ENCODE results near the gene PLIN5.

The PLIN5 gene

GRCh38 chr19:4503825-4504170 lies 31.2 kb downstream of the PLIN5 start:
- DNase-seq = no peak

GRCh38 chr19:4503132-4503824 lies 31.7 kb downstream of the PLIN5 start:
- DNase-seq = no peak

GRCh38 chr19:4502282-4503131 lies 32.5 kb downstream of the PLIN5 start:
- no peak for DNase-seq

- DNase-seq = no peak
Observed at GRCh38 chr19:4501691-4502090, 33.3 kb downstream of the PLIN5 start.

GRCh38 chr19:4500841-4501591 lies 34.0 kb downstream of the PLIN5 start:
- no peak for DNase-seq

GRCh38 chr19:4499855-4500254 lies 35.2 kb downstream of the PLIN5 start:
- no peak for DNase-seq

GRCh38 chr19:4499318-4499717 lies 35.7 kb downstream of the PLIN5 start:
- DNase-seq = no peak

- DNase-seq = no peak
Observed at GRCh38 chr19:4498694-4499093, 36.3 kb downstream of the PLIN5 start.

GRCh38 chr19:4497770-4498389 lies 37.1 kb downstream of the PLIN5 start:
- no peak for DNase-seq

GRCh38 chr19:4496304-4496703 lies 38.7 kb downstream of the PLIN5 start:
- DNase-seq = no peak

- no peak for DNase-seq
Observed at GRCh38 chr19:4495471-4495870, 39.6 kb downstream of the PLIN5 start.

GRCh38 chr19:4494691-4495064 lies 40.3 kb downstream of the PLIN5 start:
- DNase-seq = no peak

- no peak for DNase-seq
Observed at GRCh38 chr19:4493929-4494690, 40.9 kb downstream of the PLIN5 start.

- no peak for DNase-seq
Observed at GRCh38 chr19:4493104-4493928, 41.7 kb downstream of the PLIN5 start.

- DNase-seq = no peak
Observed at GRCh38 chr19:4492337-4493103, 42.5 kb downstream of the PLIN5 start.

- no peak for DNase-seq
Observed at GRCh38 chr19:4491446-4491845, 43.6 kb downstream of the PLIN5 start.

GRCh38 chr19:4488496-4488895 lies 46.5 kb downstream of the PLIN5 start:
- DNase-seq = no peak

- DNase-seq = no peak
Observed at GRCh38 chr19:4487572-4487971, 47.5 kb downstream of the PLIN5 start.

GRCh38 chr19:4483385-4483784 lies 51.6 kb downstream of the PLIN5 start:
- DNase-seq = no peak

GRCh38 chr19:4482721-4483364 lies 52.2 kb downstream of the PLIN5 start:
- DNase-seq = no peak

Data from islet precursor cell (in vitro differentiated cells).